H1 (cell line): Measurements from ENCODE around the gene FAM98A. TPM values are rescaled to one million over a fixed set of nuclear protein-coding genes. Genes with fewer than 3 reads are reported as not detected.

Source experiments
- TEAD4 ChIP-seq: IDR thresholded peaks from 2 replicates; pipeline ENCODE4 v1.6.1; 2012; ENCODE audit warnings: low read depth, low read length, inconsistent platforms, mixed read lengths
- polyA plus RNA-seq, 7 experiments: library from polyadenylated mRNA; depleted of rRNA in 3 of 7; stranded (reverse) in 5 of 7; unstranded in 2 of 7; fragments of >200 nt in 5 of 7; fragments of 200-250 nt in 2 of 7; gene quantifications; 1 replicate in 5 of 7; 2 replicates in 1 of 7; 4 replicates in 1 of 7; pipeline versions ENCODE4 v1.2.1 to v1.2.3, GENCODE V29; 2011 to 2013; ENCODE audit warnings: missing spikeins in 2 of 7, mixed read lengths in 2 of 7
- total RNA-seq: library from RNA; stranded (reverse); fragmentation: NEBNext Ultra II Directional; extraction: Animal tissue kit (Norgen Biotek cat#: 25700); gene quantifications from 2 replicates; pipeline ENCODE4 v1.2.1, GENCODE V29; 2021

Gene FAM98A
- total and polyA plus RNA-seq, 2 of the 8 experiments (the other 6 are each of a cell fraction or from before 2014, with no cell fraction given): 53.2 to 103 TPM

DNA sequence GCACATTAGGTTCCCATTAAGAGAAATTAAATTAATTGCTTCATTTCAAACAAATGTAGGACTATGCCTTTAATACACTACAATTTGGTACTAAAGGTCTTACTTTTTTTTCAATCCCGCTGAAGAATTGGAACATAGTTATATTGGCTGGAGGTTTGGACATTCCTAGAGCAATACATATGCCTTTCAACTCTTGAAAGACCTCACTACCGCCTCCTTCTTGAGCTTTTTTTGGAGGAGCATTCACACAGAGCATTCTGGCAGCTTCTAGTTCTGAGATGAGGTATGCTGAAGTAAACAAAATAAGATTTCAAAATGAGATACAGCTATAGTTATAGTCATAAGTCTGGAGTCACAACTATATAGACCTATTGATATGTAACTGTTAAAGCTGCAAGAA lies 10.9 kb downstream of the FAM98A start (continued):
- no peak for TF ChIP-seq TEAD4
